IPS-20b (cell line): ENCODE data around the gene NFKB2.
A peak's percentile ranks its signal among the peaks of the same experiment; 100 is the strongest.

Source experiments
- H3K27ac ChIP-seq: one replicate; pipeline ENCODE4 v1.5.1; 2013; ENCODE audit warnings: low read length
- H3K27me3 ChIP-seq: 2 replicates; pipeline ENCODE4 v1.6.1; 2013; ENCODE audit warnings: mild to moderate bottlenecking, low read length, inconsistent platforms; ENCODE audit not compliant: insufficient read depth
- H3K36me3 ChIP-seq: 2 replicates; pipeline ENCODE4 v1.6.1; 2013; ENCODE audit warnings: low read depth, mild to moderate bottlenecking, inconsistent platforms, low read length, moderate library complexity; ENCODE audit not compliant: insufficient read depth
- H3K4me1 ChIP-seq: 2 replicates; pipeline ENCODE4 v1.6.1; 2013; ENCODE audit warnings: mild to moderate bottlenecking, control low read depth, inconsistent platforms, low read length, moderate library complexity; ENCODE audit not compliant: insufficient read depth
- H3K4me3 ChIP-seq: 2 replicates; pipeline ENCODE4 v1.5.1; 2013; ENCODE audit warnings: mild to moderate bottlenecking, low read length, inconsistent platforms
- H3K9ac ChIP-seq: 2 replicates; pipeline ENCODE4 v1.6.1; 2013; ENCODE audit warnings: low read depth, mild to moderate bottlenecking, inconsistent platforms, low read length, moderate library complexity
- H3K9me3 ChIP-seq: 2 replicates; pipeline ENCODE4 v1.6.1; 2013; ENCODE audit warnings: mild to moderate bottlenecking, low read depth, low read length, inconsistent platforms; ENCODE audit not compliant: insufficient read depth

The NFKB2 gene

GRCh38 chr10:102395400-102396316, at the start of gene NFKB2:
NFKB2 (plus strand) TSS chr10:102395705; CDS start chr10:102395960, 255 bp downstream.
- H3K9me3 ChIP-seq = no peaks in the 10 kb centered on the region
- H3K36me3 ChIP-seq = 0 out of 2 replicates have a peak, but pooled peaks cover 11% of the 10 kb centered on the region
- peak within 1 kb of the TSS; percentile 81; the same call in 1 of the 2 replicates for H3K9ac ChIP-seq
- peak within 1 kb of the TSS; percentile 81 for H3K4me3 ChIP-seq
- peaks cover 46% of the 10 kb centered on the region for H3K27me3 ChIP-seq
- peaks cover 10% of the 10 kb centered on the region for H3K4me1 ChIP-seq
- H3K27ac ChIP-seq = no peak within 1 kb of the TSS

- Histone ChIP-seq H3K4me3 (no peak overlapping the region), H3K9ac (no peak overlapping the region), H3K36me3 (peaks cover 8% of the 10 kb centered on the region), H3K4me1 (peaks cover 8% of the 10 kb centered on the region), H3K27me3 (peaks cover 27% of the 10 kb centered on the region), H3K9me3 (no peaks in the 10 kb centered on the region), H3K27ac (no peak overlapping the region)
These were observed 48.2 kb upstream of the NFKB2 start for GRCh38 chr10:102347236-102347828.

GRCh38 chr10:102352066-102352715, 43.3 kb upstream of the NFKB2 start:
- Histone ChIP-seq H3K27ac (no peak overlapping the region), H3K27me3 (no peaks in the 10 kb centered on the region), H3K4me3 (no peak overlapping the region), H3K9me3 (no peaks in the 10 kb centered on the region), H3K9ac (no peak overlapping the region), H3K36me3 (peaks cover 24% of the 10 kb centered on the region), H3K4me1 (no peaks in the 10 kb centered on the region)

GRCh38 chr10:102354451-102354850, 41.1 kb upstream of the NFKB2 start:
- H3K9ac ChIP-seq = no peak overlapping the region
- H3K4me1 ChIP-seq = no peaks in the 10 kb centered on the region
- no peak overlapping the region for H3K4me3 ChIP-seq
- peaks cover 43% of the 10 kb centered on the region for H3K36me3 ChIP-seq
- H3K27ac ChIP-seq = no peak overlapping the region
- no peaks in the 10 kb centered on the region for H3K9me3 ChIP-seq
- no peaks in the 10 kb centered on the region for H3K27me3 ChIP-seq

- H3K4me3 ChIP-seq = no peak overlapping the region
- H3K4me1 ChIP-seq = no peaks in the 10 kb centered on the region
- H3K9ac ChIP-seq = no peak overlapping the region
- H3K36me3 ChIP-seq = peaks cover 59% of the 10 kb centered on the region
- H3K9me3 ChIP-seq = no peaks in the 10 kb centered on the region
- no peak overlapping the region for H3K27ac ChIP-seq
- no peaks in the 10 kb centered on the region for H3K27me3 ChIP-seq
These were observed 36.7 kb upstream of the NFKB2 start for GRCh38 chr10:102358712-102359382.

- Histone ChIP-seq H3K9me3 (peaks cover 8% of the 10 kb centered on the region), H3K9ac (no peak overlapping the region), H3K27ac (no peak overlapping the region), H3K36me3 (peaks cover 84% of the 10 kb centered on the region), H3K27me3 (no peaks in the 10 kb centered on the region), H3K4me1 (no peaks in the 10 kb centered on the region; the same call in 1 of the 2 replicates), H3K4me3 (no peak overlapping the region)
These were observed 28.1 kb upstream of the NFKB2 start for GRCh38 chr10:102367441-102367840.

- Histone ChIP-seq H3K4me1 (no peaks in the 10 kb centered on the region; the same call in 1 of the 2 replicates), H3K4me3 (no peak overlapping the region), H3K27me3 (no peaks in the 10 kb centered on the region), H3K9ac (no peak overlapping the region), H3K36me3 (peaks cover 84% of the 10 kb centered on the region), H3K27ac (no peak overlapping the region), H3K9me3 (peaks cover 8% of the 10 kb centered on the region)
These were observed 27.4 kb upstream of the NFKB2 start for GRCh38 chr10:102368077-102368476.

GRCh38 chr10:102371295-102371694, 24.2 kb upstream of the NFKB2 start:
- peaks cover 8% of the 10 kb centered on the region for H3K9me3 ChIP-seq
- no peak overlapping the region for H3K9ac ChIP-seq
- H3K4me1 ChIP-seq = no peaks in the 10 kb centered on the region; the same call in 1 of the 2 replicates
- no peak overlapping the region for H3K4me3 ChIP-seq
- peaks cover 77% of the 10 kb centered on the region for H3K36me3 ChIP-seq
- H3K27ac ChIP-seq = no peak overlapping the region
- no peaks in the 10 kb centered on the region for H3K27me3 ChIP-seq

- H3K36me3 ChIP-seq = peaks cover 63% of the 10 kb centered on the region
- no peak overlapping the region for H3K9ac ChIP-seq
- no peaks in the 10 kb centered on the region for H3K4me1 ChIP-seq
- H3K4me3 ChIP-seq = no peak overlapping the region
- H3K9me3 ChIP-seq = peaks cover 8% of the 10 kb centered on the region
- no peaks in the 10 kb centered on the region for H3K27me3 ChIP-seq
- H3K27ac ChIP-seq = no peak overlapping the region
These were observed 20.3 kb upstream of the NFKB2 start for GRCh38 chr10:102375250-102375649.

GRCh38 chr10:102375867-102376266, 19.6 kb upstream of the NFKB2 start:
- Histone ChIP-seq H3K27ac (no peak overlapping the region), H3K9me3 (peaks cover 7% of the 10 kb centered on the region), H3K4me1 (no peaks in the 10 kb centered on the region), H3K36me3 (peaks cover 63% of the 10 kb centered on the region), H3K4me3 (no peak overlapping the region), H3K9ac (no peak overlapping the region), H3K27me3 (no peaks in the 10 kb centered on the region)

GRCh38 chr10:102376901-102377300, 18.6 kb upstream of the NFKB2 start:
- Histone ChIP-seq H3K9ac (no peak overlapping the region), H3K36me3 (peaks cover 58% of the 10 kb centered on the region), H3K9me3 (no peaks in the 10 kb centered on the region), H3K27me3 (no peaks in the 10 kb centered on the region), H3K4me3 (no peak overlapping the region), H3K27ac (no peak overlapping the region), H3K4me1 (no peaks in the 10 kb centered on the region)
